ENCODE measurements around the gene SOX5. TPM values are rescaled to one million over a fixed set of nuclear protein-coding genes. Genes with fewer than 3 reads are reported as not detected.

Gene SOX5
- total and polyA plus RNA-seq, 2 donors (not counting 1 experiment from before 2014, with no cell fraction given) = 3.9 to 17.2 TPM

- Mint-ChIP-seq H3K27ac (no peak overlapping the region), H3K27me3 (no peaks in the 10 kb centered on the region), H3K4me1 (no peaks in the 10 kb centered on the region), H3K4me3 (no peak overlapping the region), H3K9me3 (ENCODE audit: insufficient read depth) (peaks cover 4% of the 10 kb centered on the region)
- H3K9ac ChIP-seq (ENCODE audit: low read length) = no peak overlapping the region
- no peaks in the 10 kb centered on the region for H3K36me3 ChIP-seq (replicated peaks in 1 of 2; ENCODE audit: control extremely low read depth in 1 of 2, control insufficient read depth in 1 of 2, extremely low read depth in 1 of 2, insufficient read depth in 2 of 2, low read length in 1 of 2)
- no peaks in the 10 kb centered on the region for H3K79me2 ChIP-seq (ENCODE audit: control insufficient read depth, insufficient read depth, low read length)
- no CpG with 5 or more reads among the region's 1 CpG for WGBS (ENCODE audit: insufficient coverage)
- no peaks in the 10 kb centered on the region for H4K20me1 ChIP-seq (ENCODE audit: control insufficient read depth, insufficient read depth, low read length, poor library complexity, severe bottlenecking)
- H3K4me1 ChIP-seq (ENCODE audit: control insufficient read depth in 2 of 2, insufficient read depth in 2 of 2, low read length in 2 of 2) = no peaks in the 10 kb centered on the region
- intact Hi-C loops (cut with micrococcal nuclease) = no loop called here
- ChIA-PET POLR2A (no interaction called here), CTCF (no interaction called here)
- H3K27me3 ChIP-seq (replicated peaks in 1 of 4; ENCODE audit: control extremely low read depth in 1 of 4, control insufficient read depth in 3 of 4, insufficient read depth in 4 of 4, low read length in 3 of 4) = no peaks in the 10 kb centered on the region
- DNase-seq (no peak), ATAC-seq (ENCODE audit: low read depth) (no peak)
- no peak overlapping the region for H3K27ac ChIP-seq (ENCODE audit: low read length in 2 of 2)
- TF ChIP-seq CTCF (IDR thresholded peaks at IDR 0.05) (no peak), EZH2 (IDR thresholded peaks at IDR 0.05; ENCODE audit: borderline replicate concordance, insufficient read depth, low read depth, low read length, poor library complexity, severe bottlenecking) (no peak)
- peaks cover 0 to 9% (median 0%) of the 10 kb centered on the region in 3 donors for H3K9me3 ChIP-seq (ENCODE audit: control extremely low read depth in 1 of 3, control insufficient read depth in 2 of 3, insufficient read depth in 1 of 3, low read length in 2 of 3)
- H2AFZ ChIP-seq (ENCODE audit: insufficient read depth, low read depth, low read length, poor library complexity, severe bottlenecking) = no peak overlapping the region
- H3K4me2 ChIP-seq (replicated peaks; ENCODE audit: low read depth, low read length, poor library complexity, severe bottlenecking) = no peak overlapping the region
- H3K4me3 ChIP-seq (ENCODE audit: control extremely low read depth in 1 of 5, extremely low read depth in 1 of 5, insufficient read depth in 1 of 5, low read depth in 2 of 5, low read length in 4 of 5) = no peak overlapping the region
Measured at GRCh38 chr12:23528316-23528715, 421.2 kb downstream of the SOX5 start.

GRCh38 chr12:23525450-23526072, 423.9 kb downstream of the SOX5 start:
- Mint-ChIP-seq H3K4me3 (no peak overlapping the region), H3K4me1 (peaks cover 4% of the 10 kb centered on the region), H3K27me3 (no peaks in the 10 kb centered on the region), H3K9me3 (ENCODE audit: insufficient read depth) (peaks cover 4% of the 10 kb centered on the region), H3K27ac (no peak overlapping the region)
- Histone ChIP-seq H3K4me3 (ENCODE audit: control extremely low read depth in 1 of 5, extremely low read depth in 1 of 5, insufficient read depth in 1 of 5, low read depth in 2 of 5, low read length in 4 of 5) (no peak overlapping the region), H3K9me3 (ENCODE audit: control extremely low read depth in 1 of 3, control insufficient read depth in 2 of 3, insufficient read depth in 1 of 3, low read length in 2 of 3) (peaks cover 0 to 12% (median 0%) of the 10 kb centered on the region in 3 donors), H3K36me3 (replicated peaks in 1 of 2; ENCODE audit: control extremely low read depth in 1 of 2, control insufficient read depth in 1 of 2, extremely low read depth in 1 of 2, insufficient read depth in 2 of 2, low read length in 1 of 2) (no peaks in the 10 kb centered on the region), H2AFZ (ENCODE audit: insufficient read depth, low read depth, low read length, poor library complexity, severe bottlenecking) (no peak overlapping the region), H3K27ac (ENCODE audit: low read length in 2 of 2) (no peak overlapping the region), H4K20me1 (ENCODE audit: control insufficient read depth, insufficient read depth, low read length, poor library complexity, severe bottlenecking) (no peaks in the 10 kb centered on the region), H3K4me2 (replicated peaks; ENCODE audit: low read depth, low read length, poor library complexity, severe bottlenecking) (no peak overlapping the region), H3K79me2 (ENCODE audit: control insufficient read depth, insufficient read depth, low read length) (no peaks in the 10 kb centered on the region), H3K27me3 (replicated peaks in 1 of 4; ENCODE audit: control extremely low read depth in 1 of 4, control insufficient read depth in 3 of 4, insufficient read depth in 4 of 4, low read length in 3 of 4) (no peaks in the 10 kb centered on the region), H3K9ac (ENCODE audit: low read length) (no peak overlapping the region), H3K4me1 (ENCODE audit: control insufficient read depth in 2 of 2, insufficient read depth in 2 of 2, low read length in 2 of 2) (no peaks in the 10 kb centered on the region)
- DNase-seq (no peak), ATAC-seq (ENCODE audit: low read depth) (no peak)
- ChIA-PET CTCF (no interaction called here), POLR2A (no interaction called here)
- no CpG with 5 or more reads among the region's 5 CpGs for WGBS (ENCODE audit: insufficient coverage)
- TF ChIP-seq CTCF (IDR thresholded peaks at IDR 0.05) (no peak), EZH2 (IDR thresholded peaks at IDR 0.05; ENCODE audit: borderline replicate concordance, insufficient read depth, low read depth, low read length, poor library complexity, severe bottlenecking) (no peak)
- intact Hi-C loops (cut with micrococcal nuclease) = no loop called here

All from B cell (primary cell).